Left forelimb (tissue), 1 donor: Measurements from ENCODE around the gene LSMEM2.
A peak's percentile ranks its signal among the peaks of the same experiment; 100 is the strongest.
"Not testable (repeated sequence)": the region's sequence is repeated elsewhere in the genome, so short reads cannot be mapped to it uniquely, and the experiment has no call there.

ENCODE experiments used
- DNase-seq: peaks from one replicate; pipeline ENCODE4 v3.0.0-alpha.2; 2018; ENCODE audit warnings: low spot score

Gene LSMEM2

DNA sequence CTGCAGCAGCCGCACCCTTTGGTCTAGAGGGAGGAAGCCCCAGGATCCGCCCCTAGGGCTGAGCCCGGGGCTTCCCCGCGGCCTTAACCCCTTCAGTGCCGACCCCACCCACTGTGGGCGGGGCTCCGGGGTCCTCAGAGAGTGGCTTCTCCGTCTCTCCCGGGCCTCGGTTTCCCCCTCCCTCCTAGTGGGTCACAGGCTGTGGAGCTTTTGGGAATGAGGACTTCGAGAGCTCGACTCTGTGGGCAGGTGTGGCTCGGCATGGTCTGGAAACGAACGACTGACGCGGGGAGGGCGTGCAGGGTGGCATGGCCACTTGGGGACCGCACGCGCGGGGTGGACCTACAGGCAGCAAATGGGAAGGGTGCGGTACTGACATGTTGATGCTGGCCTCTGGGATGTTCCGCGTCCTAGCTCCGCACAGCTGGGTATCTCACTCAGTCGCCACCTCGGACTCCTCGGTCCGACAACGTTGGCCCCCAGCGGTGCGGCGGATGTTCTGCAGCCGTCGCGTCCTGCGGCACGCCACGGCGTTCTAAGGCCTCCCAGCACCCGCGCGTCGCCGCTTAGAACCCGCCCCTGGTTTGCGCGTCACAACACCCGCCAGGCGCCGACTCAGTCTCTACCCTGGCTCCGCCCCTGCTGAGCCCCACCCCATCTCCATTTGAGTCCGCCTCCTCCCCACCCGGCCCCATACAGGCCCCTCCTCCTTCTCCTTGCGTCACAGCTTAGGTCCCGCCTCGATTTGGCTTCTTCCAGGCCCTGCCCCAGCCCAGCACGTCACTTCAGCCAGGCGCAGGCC lies 20.1 kb downstream of the LSMEM2 start, which contains the start of the genes HYAL3 and NAA80:
HYAL3 (minus strand) TSS at position 570 of the 802 bp plus-strand sequence. CDS start 3,803 bp downstream, outside the sequence.
NAA80 (minus strand) TSS at position 570 of the 802 bp plus-strand sequence. CDS start 1,942 bp downstream, outside the sequence.
- DNase-seq, result peak; percentile 100

DNA sequence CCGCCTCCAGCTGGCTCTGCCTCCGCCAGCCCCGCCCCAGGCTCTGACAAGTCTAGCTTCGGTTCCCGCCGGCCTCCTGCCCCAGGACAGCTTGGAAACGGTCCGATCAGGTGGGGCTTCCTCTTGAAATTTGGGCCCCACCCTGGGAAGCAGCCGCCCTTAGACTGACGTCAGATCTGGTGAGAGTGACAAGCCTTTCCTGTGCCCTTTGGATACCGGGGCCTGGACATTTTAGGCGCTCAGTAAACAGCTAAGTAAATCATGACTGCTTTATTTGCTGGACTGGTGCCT lies 20.7 kb downstream of the LSMEM2 start:
- no peak for DNase-seq

- peak; percentile 61 for DNase-seq
Observed at GRCh38 chr3:50299929-50300680, 21.2 kb downstream of the LSMEM2 start.

DNA sequence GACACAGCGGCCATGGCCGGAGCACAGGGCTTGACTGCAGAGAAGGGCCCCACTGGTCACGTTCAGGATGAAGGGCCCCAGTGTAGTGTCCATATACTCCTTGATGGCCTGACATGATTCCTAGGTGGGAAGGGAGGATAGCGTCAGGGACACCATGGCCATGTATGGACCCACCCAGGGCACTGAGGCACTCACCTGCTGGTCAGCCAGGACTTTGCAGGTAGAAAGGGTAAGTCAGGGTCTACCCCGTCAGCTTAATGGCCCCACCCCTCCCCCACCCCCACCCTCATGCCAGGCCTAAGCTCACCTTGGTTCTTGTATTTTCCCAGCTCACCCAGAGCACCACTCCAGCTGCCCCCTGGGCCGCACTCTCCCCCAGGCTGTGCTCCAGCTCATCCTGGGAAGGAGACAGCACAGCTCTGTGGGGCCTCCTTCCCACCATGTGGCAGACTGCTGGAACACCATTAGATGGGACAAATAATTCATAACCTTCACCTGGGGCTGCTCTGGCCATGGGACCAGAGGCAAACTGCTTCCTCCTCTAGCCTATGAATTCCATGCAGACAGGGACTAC lies 21.9 kb downstream of the LSMEM2 start:
- no peak for DNase-seq

DNA sequence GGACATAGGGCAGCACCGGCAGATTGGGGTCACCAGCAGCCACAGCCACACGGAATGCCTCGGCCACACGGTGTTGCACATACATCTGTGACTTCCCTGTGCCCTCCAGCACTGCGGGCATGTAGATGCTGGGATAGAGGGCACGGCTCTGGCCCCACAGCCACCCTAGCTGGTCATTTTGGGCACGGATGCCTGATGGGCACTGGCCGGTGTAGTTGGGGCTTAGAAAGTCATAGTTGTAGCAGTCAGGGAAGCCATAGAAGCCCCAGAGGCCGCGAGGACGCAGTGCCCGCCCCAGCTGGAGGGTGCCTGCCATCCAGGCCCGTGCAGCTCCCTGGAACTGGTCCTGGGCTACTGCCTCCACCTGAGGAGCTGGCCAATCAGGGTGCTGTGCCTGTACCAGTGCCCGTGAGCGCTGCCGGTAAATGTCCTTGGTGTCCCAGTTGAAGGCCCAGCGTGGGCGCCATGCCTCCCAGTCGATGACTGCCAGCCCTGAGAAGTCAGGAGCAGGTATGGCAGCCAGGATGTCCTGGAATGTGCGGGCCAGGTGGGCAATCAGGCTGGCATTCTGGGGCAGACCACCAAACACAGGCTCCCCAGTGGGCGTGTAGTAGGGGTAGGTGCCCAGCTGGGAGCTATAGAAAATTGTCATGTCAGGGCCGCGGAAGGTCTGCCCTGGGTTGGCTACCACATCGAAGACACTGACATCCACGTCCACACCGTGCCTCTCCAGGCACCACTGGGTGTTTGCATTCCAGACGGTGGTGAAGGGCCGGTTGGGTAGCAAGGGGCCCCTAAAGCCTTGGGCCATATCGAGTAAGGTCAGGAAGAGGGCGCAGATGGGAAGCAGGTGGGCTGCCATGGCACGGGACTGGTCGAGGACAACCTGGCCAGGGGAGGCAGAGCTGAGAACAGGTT lies 23.5 kb downstream of the LSMEM2 start:
- DNase-seq, result no peak

DNA sequence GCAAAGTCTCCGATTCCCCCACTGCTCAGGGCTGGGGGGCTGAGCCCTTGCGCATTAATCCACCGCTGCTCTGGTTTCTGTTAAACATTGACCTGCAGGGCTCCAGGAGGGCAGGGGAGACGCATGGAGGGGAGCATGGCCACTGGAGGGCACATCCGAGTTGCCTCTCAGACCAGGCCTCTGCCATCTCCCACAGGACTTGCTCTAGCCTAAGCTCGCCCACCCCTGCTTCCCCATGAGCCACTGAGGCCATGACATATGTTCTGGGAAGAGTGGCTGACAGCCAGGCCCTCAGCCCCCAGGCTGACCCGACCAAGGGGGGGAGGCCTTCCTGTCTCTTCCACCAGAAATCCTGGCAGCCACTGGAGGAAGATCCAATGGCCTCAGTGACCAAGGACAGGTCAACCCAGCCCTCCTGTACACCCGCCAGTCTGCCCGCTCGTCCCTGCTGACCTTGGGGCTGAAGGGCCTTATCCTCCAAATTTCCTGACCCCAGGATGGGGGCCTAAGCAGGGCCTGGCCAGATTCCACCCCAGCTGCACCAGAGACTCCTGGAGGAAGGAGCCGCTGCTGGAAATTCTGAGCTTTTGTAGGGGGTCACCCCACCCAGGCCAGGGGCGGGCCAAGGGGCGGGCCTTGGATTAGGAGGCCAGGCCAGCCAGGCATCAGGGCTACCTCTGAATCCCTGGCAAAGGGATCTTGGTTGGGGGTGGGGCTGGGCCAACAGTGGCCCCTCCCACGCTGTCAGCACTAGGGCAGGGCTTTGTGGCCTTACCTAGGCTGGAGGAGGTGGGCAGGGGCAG lies 24.3 kb downstream of the LSMEM2 start, which contains the start of gene HYAL1:
HYAL1 (minus strand) TSS at position 562 of the 803 bp plus-strand sequence. CDS start 618 bp downstream, outside the sequence.
- peak; percentile 64 for DNase-seq

DNA sequence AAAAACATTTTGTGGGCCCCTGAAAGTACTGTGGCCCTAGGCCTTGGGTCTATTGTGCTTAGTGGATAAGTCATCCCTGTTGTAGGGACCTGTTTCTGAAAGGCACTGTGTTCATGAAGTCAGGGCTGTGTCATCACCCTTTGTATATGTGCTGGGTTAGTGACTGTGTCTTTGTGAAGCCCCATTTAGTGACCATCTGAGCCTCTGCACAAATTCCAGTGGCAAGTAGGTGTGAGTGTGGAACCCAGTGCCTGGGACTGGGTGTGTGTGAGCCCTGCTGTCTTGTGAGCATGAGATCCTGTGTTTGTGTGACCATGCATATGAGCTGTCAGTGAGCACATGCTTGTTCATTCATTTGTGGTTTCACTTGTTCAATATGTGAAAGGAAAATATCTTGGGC lies 25.7 kb downstream of the LSMEM2 start:
- DNase-seq, result no peak

DNA sequence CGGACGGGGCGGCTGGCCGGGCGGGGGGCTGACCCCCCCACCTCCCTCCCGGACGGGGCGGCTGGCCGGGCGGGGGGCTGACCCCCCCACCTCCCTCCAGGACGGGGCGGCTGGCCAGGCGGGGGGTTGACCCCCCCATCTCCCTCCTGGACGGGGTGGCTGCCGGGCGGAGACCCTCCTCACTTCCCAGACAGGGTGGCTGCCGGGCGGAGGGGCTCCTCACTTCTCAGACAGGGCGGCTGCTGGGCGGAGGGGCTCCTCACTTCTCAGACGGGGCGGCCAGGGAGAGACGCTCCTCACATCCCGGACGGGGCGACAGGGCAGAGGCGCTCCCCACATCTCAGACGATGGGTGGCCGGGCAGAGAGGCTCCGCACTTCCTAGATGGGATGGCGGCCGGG lies 33.2 kb downstream of the LSMEM2 start:
- not testable (repeated sequence) for DNase-seq

DNA sequence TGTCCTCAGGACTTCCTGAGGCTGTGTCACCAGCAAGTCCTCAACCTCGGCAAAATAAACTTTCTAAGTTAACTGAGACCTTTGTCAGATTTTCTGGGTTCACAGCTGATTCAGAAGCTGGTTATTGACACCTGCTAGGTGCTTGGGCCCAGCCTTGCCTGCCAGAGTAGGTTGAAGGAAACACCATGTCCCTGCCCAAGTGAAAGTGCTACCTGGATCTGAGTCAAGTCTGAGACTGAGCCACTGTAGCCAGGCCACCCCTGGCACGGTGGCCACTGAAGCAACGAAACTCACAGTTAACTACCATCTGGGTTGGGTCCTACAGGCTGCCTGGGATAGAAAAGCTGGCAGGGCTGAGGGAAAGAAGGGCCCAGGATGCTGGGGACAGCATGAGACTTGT lies 35.5 kb downstream of the LSMEM2 start:
- no peak for DNase-seq

DNA sequence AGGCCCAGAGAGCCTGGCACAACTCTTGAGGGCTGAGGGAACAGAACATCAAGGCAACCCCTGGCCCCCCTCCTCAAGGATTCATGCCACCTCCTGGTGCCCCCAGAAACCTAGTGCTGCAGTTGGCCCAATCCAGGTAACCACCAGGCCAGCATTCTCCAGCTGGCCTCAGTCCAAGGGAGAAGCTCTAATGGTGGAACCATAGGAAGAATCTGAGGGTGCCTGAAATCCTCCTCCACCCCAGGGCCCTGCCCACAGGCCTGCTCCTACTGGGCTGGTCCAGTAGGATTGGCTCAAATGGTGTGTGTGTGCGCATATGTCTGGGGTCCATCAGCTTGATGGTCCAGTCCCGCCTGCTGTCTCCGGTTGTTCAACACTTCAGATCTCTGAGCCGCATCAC lies 35.9 kb downstream of the LSMEM2 start:
- DNase-seq, result no peak

DNA sequence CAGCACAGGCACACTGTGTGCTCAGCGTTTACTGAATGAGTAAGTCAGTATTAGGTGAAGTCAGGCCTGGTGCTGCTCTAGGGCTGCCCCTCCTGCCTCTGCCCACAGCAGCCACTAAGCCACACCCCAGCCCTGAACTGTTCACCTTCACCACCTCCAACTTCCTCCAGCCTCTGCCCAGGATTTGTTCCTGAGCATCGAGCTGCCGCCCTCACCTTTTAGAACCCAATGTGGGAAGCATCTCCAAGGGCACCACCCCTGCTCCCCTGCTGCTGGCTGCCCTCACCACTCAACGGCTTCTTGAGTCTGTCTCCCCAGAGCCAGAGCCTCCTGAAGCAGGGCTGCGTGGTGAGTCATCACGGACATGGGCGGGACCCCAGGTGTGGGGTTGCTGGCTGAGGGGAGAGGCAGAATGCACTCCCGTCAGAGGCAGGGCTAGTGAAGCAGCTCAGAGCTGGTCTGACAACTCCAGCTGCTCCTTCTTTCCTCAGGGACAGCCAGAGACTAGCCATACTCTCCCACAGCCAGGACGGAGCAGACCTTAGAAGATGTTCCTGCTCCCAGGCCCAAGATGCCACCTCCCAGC lies 37.9 kb downstream of the LSMEM2 start:
- DNase-seq, result no peak

GRCh38 chr3:50317300-50317699 lies 38.4 kb downstream of the LSMEM2 start:
- no peak for DNase-seq

- no peak for DNase-seq
Observed at GRCh38 chr3:50318163-50318562, 39.3 kb downstream of the LSMEM2 start.

- DNase-seq, result no peak
Observed at GRCh38 chr3:50318615-50319014, 39.7 kb downstream of the LSMEM2 start.

DNA sequence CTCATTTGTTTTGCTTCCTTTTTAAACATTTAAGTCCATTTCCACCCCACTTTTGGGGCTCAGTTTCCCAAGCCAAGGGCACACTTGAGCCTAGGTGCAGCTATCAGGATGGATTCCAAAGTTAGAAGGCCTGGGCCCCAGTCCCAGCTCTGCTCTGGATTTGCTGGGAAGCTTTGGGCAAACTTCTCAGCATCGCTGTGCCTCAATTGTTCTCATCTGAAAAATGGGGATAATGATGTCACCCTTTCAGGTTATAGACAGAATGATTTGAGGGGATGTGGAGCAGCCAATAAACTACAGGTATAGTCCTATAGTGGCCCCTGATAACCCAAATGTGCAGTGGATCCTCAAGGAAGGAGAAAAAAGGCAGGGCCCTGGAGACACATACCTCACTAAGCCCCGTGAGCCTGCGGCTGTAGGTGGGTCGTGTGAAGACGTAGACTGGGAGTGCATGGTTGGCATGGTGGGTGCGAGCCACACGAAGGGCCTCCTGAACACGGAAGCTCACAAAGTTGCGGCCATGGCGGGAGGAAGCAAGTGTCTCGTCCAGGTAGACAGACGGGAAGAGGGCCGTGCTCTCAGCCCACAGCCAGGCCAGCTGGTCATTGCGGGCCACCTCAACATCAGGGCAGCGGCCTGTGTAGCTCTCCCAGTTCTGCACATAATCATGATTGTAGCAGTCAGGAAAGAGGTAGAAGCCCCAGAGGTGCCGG lies 40.5 kb downstream of the LSMEM2 start:
- DNase-seq, result no peak

DNA sequence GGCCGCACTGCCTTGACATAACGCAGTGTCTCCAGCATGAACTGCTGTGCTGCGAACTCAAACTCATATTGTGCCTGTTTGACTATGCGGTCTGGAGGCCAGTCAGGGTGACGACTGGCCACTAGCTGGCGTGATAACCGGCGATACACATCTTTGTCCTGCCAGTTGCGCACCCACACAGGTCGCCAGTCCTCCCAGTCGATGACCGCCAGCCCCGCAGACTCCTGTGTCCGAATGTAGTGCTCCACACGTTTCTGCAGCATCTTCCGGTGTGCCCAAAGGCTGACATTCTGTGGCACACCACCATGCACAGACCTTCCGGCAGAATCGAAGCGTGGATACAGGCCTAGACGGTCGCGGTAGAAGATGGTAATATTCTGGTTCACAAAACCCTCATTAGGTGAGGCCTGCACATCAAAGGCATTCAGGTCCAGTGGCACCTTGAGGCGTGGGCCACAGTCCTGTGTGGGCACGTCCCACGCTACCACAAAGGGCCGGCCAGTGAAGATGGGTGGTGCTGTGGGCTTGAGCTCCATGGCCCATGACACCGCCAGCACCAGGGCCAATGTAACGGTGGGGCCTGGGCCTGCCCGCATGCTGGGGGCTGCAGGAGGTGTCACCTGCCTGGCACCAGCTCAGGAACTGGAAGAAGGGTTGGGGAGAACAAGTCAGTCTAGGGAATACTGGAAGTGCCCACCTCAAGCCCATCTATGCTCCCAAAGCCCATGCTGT lies 41.2 kb downstream of the LSMEM2 start:
- DNase-seq, result no peak

DNA sequence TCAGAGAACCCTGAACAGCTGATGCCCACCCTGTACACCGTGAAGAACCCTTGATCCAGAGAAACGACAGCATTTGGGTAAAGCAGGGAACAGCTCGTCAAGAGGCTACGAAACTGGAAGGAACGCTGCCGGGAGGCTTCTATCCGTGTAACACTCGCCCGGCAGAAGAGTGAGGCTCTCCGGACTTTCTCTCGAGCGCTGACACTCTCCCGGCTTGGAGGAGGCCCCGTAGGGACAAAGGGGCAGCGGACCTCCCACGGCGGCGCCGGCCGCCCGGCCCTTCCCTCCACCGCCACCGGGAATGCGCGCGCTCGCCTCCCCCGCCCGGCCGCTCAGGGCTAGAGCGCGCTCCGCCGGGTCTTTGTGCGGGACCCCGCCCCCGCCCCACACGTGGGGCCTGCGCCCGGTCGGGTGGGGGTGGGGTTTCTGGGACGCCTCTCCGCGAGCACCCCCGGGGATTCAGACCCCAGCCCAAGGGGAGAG lies 42.0 kb downstream of the LSMEM2 start:
- DNase-seq, result no peak

DNA sequence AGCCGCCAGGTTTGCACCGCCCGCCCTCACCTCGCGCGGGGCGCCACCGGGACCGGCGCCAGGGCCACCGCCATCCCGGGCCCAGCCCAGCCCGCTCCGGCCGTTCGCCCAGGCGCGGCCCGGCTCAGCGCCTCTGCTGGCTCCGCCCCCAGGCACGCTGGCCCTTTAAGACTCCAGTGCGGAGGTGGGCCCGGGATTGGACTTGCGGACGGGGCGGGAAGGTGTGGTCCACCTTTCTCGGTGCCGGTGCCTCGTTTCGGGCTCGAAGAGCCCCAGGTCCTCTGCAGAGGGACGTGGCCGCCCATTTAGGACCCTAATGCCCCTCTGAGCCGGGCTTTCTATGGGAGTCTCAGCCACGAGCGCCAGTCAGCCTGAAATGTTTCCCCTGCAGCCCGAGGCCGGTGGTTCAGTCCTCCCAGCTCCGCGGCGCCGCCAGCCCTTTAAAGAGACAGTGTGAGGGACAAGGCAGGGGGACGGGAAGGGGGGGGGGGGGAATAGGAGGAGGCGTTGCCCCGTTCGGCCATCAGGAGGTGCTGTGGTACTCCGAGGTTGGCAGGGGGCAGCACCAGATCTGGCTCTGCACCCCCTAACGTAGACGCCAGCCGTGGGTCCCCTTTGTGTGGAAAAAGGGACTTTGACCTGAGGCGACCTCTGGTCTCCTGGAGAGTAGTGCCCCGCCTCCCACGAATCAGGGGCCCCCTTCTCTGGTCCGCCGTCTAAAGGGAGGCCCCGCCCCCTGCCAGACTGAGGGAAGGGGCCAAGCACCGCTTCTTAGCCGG lies 42.6 kb downstream of the LSMEM2 start:
- peak; percentile 95 for DNase-seq
